Astrocyte (in vitro differentiated cells and primary cell): ENCODE measurements around the gene ZBP1. TPM values are rescaled to one million over a fixed set of nuclear protein-coding genes. Genes with fewer than 3 reads are reported as not detected.

Experiments
- DNase-seq: peaks from one replicate; pipeline ENCODE4 v3.0.0-alpha.2; 2010; ENCODE audit warnings: low read depth
- FAIRE-seq: peaks from 2 replicates; lab custom pipeline; 2011; peaks lifted over from hg19 to GRCh38; lab: Jason Lieb, UNC
- H2AFZ ChIP-seq: 2 replicates; pipeline ENCODE4 v1.6.0; 2012; ENCODE audit warnings: low read depth, low read length, inconsistent platforms
- H3K27ac ChIP-seq: 2 replicates; pipeline ENCODE4 v1.5.1; 2011; ENCODE audit warnings: low read depth, low read length, inconsistent platforms
- H3K27me3 ChIP-seq: 2 replicates; pipeline ENCODE4 v1.6.0; 2011; ENCODE audit warnings: low read length, inconsistent platforms; ENCODE audit not compliant: insufficient read depth
- H3K36me3 ChIP-seq: 2 replicates; pipeline ENCODE4 v1.5.1; 2011; ENCODE audit warnings: low read length, inconsistent platforms; ENCODE audit not compliant: insufficient read depth
- H3K4me1 ChIP-seq: 2 replicates; pipeline ENCODE4 v1.5.1; 2011; ENCODE audit warnings: low read length, inconsistent platforms; ENCODE audit not compliant: insufficient read depth
- H3K4me2 ChIP-seq: 2 replicates; pipeline ENCODE4 v1.6.0; 2012; ENCODE audit warnings: low read length, inconsistent platforms
- H3K4me3 ChIP-seq: 2 replicates; pipeline ENCODE4 v1.5.1; 2011; ENCODE audit warnings: low read depth, mild to moderate bottlenecking, low read length, inconsistent platforms; ENCODE audit not compliant: insufficient read depth
- H3K79me2 ChIP-seq: 2 replicates; pipeline ENCODE4 v1.6.0; 2012; ENCODE audit warnings: mild to moderate bottlenecking, low read length, inconsistent platforms; ENCODE audit not compliant: insufficient read depth
- H3K9ac ChIP-seq: 2 replicates; pipeline ENCODE4 v1.6.0; 2012; ENCODE audit warnings: mild to moderate bottlenecking, low read length, inconsistent platforms
- H3K9me3 ChIP-seq: 2 replicates; pipeline ENCODE4 v1.5.1; 2012; ENCODE audit warnings: low read depth, mild to moderate bottlenecking, low read length, inconsistent platforms; ENCODE audit not compliant: insufficient read depth
- H4K20me1 ChIP-seq: 2 replicates; pipeline ENCODE4 v1.6.0; 2012; ENCODE audit warnings: low read length, inconsistent platforms; ENCODE audit not compliant: insufficient read depth
- H3K27ac Mint-ChIP-seq: one replicate; pipeline ENCODE4 v1.8.0; 2021; ENCODE audit warnings: mild to moderate bottlenecking, mixed read lengths; ENCODE audit not compliant: unreplicated experiment
- H3K27me3 Mint-ChIP-seq: one replicate; pipeline ENCODE4 v1.8.0; 2021; ENCODE audit warnings: low read depth, mixed read lengths; ENCODE audit not compliant: unreplicated experiment
- H3K36me3 Mint-ChIP-seq: one replicate; pipeline ENCODE4 v1.8.0; 2021; ENCODE audit warnings: low read depth, mixed read lengths; ENCODE audit not compliant: unreplicated experiment
- H3K4me1 Mint-ChIP-seq: one replicate; pipeline ENCODE4 v1.8.0; 2021; ENCODE audit warnings: low read depth, mixed read lengths; ENCODE audit not compliant: unreplicated experiment
- H3K4me3 Mint-ChIP-seq: one replicate; pipeline ENCODE4 v1.8.0; 2021; ENCODE audit warnings: mild to moderate bottlenecking, moderate library complexity, mixed read lengths; ENCODE audit not compliant: unreplicated experiment
- H3K9me3 Mint-ChIP-seq: one replicate; pipeline ENCODE4 v1.8.0; 2021; ENCODE audit warnings: mild to moderate bottlenecking, mixed read lengths; ENCODE audit not compliant: unreplicated experiment
- EZH2 ChIP-seq: IDR thresholded peaks from 2 replicates; pipeline ENCODE4 v1.6.1; 2012; ENCODE audit warnings: mild to moderate bottlenecking, low read length, inconsistent platforms; ENCODE audit not compliant: insufficient read depth
- total RNA-seq: library from RNA; stranded (reverse); gene quantifications from 2 replicates; pipeline ENCODE4 v1.2.1, GENCODE V29; 2021
- TF ChIP-seq, protein P1 (sequence below): IDR thresholded peaks from 2 replicates; pipeline ENCODE4 v1.5.1; 2011; ENCODE audit warnings: low read depth, mild to moderate bottlenecking, inconsistent platforms, low read length, moderate library complexity; ENCODE audit not compliant: insufficient read depth

The ZBP1 gene
- total RNA-seq, 1 donor from 2014 or later = not detected

DNA sequence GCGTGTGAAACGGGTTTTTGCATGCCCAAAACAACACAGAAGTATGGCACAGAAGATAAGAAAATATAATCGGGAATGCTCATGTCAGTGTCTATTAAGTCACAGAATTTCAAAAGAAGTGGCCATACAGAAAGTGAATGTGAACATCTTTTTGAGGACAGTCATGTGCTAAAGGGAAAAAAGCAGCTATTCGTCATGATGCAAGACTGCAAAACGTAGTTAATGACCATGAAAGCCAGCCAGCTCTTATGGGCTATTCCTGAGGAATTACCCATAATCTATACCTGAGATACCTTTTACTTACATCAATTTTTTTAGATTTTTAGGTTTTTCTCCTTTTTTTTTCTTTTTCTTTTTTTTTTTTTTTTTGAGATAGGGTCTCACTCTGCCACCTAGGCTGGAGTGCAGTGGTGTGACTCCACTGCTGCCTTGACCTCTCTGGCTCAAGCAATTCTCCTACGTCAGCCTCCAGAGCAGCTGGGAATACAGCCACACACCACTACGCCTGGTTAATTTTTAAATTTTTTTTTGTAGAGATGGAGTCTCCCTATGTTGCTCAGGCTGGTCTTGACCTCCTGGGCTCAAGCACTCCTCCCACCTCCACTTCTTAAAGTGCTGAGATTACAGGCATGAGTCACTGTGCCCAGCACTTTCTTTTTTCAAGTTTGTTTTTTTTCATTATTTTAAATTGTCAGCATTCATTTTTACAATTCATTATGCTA, 18.1 kb upstream of the ZBP1 start:
- H3K4me1 Mint-ChIP-seq = no peaks in the 10 kb centered on the region
- no peaks in the 10 kb centered on the region for H3K9me3 ChIP-seq
- no peaks in the 10 kb centered on the region for H4K20me1 ChIP-seq
- TF ChIP-seq, protein P1, sequence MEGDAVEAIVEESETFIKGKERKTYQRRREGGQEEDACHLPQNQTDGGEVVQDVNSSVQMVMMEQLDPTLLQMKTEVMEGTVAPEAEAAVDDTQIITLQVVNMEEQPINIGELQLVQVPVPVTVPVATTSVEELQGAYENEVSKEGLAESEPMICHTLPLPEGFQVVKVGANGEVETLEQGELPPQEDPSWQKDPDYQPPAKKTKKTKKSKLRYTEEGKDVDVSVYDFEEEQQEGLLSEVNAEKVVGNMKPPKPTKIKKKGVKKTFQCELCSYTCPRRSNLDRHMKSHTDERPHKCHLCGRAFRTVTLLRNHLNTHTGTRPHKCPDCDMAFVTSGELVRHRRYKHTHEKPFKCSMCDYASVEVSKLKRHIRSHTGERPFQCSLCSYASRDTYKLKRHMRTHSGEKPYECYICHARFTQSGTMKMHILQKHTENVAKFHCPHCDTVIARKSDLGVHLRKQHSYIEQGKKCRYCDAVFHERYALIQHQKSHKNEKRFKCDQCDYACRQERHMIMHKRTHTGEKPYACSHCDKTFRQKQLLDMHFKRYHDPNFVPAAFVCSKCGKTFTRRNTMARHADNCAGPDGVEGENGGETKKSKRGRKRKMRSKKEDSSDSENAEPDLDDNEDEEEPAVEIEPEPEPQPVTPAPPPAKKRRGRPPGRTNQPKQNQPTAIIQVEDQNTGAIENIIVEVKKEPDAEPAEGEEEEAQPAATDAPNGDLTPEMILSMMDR = no peak
- TF ChIP-seq EZH2 = no peak
- no peak overlapping the region for H3K4me3 Mint-ChIP-seq
- H2AFZ ChIP-seq = no peak overlapping the region
- no peaks in the 10 kb centered on the region for H3K36me3 Mint-ChIP-seq
- H3K79me2 ChIP-seq = no peaks in the 10 kb centered on the region
- no peaks in the 10 kb centered on the region for H3K4me1 ChIP-seq
- no peak overlapping the region for H3K27ac ChIP-seq
- no peak overlapping the region for H3K4me3 ChIP-seq
- no peak overlapping the region for H3K27ac Mint-ChIP-seq
- peaks cover 4% of the 10 kb centered on the region for H3K9me3 Mint-ChIP-seq
- H3K27me3 Mint-ChIP-seq = peaks cover 4% of the 10 kb centered on the region
- DNase-seq = peak; percentile 41
- no peaks in the 10 kb centered on the region for H3K36me3 ChIP-seq
- H3K9ac ChIP-seq = no peak overlapping the region
- no peak for FAIRE-seq
- no peaks in the 10 kb centered on the region for H3K27me3 ChIP-seq
- H3K4me2 ChIP-seq = no peak overlapping the region

DNA sequence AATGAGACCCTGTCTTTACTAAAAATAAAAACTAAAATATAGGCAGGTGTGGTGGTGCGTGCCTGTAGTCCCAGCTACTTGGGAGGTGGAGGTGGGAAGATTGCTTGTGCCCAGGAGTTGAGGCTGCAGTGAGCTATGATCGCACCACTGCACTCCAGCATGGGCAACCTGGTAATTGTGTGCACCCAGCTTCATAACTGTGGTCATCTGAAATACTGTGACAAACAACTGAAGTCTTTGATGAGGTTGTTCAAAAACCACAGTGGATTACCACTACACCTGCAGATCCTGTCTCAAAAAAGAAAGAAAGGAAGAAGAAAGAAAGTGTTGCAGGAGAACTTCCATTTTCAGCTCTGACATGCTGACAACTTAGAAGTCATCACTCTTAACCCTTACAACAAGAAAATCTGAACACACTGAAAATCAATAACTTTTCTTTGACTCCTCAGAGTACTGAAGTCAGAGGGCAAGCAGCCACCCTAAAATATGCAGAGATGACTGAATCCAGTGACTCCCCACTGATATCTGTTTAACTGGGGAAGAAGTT, 13.8 kb upstream of the ZBP1 start:
- Histone ChIP-seq H3K36me3 (no peaks in the 10 kb centered on the region), H4K20me1 (no peaks in the 10 kb centered on the region), H3K79me2 (no peaks in the 10 kb centered on the region), H2AFZ (no peak overlapping the region), H3K27ac (no peak overlapping the region), H3K4me3 (no peak overlapping the region), H3K4me2 (no peak overlapping the region), H3K4me1 (no peaks in the 10 kb centered on the region), H3K9ac (no peak overlapping the region), H3K27me3 (no peaks in the 10 kb centered on the region), H3K9me3 (no peaks in the 10 kb centered on the region)
- Mint-ChIP-seq H3K9me3 (peaks cover 10% of the 10 kb centered on the region), H3K27ac (no peak overlapping the region), H3K4me3 (no peak overlapping the region), H3K36me3 (peaks cover 3% of the 10 kb centered on the region), H3K4me1 (no peaks in the 10 kb centered on the region), H3K27me3 (peaks cover 19% of the 10 kb centered on the region)
- TF ChIP-seq, protein P1 = no peak
- no peak for TF ChIP-seq EZH2
- FAIRE-seq (no peak), DNase-seq (no peak)

DNA sequence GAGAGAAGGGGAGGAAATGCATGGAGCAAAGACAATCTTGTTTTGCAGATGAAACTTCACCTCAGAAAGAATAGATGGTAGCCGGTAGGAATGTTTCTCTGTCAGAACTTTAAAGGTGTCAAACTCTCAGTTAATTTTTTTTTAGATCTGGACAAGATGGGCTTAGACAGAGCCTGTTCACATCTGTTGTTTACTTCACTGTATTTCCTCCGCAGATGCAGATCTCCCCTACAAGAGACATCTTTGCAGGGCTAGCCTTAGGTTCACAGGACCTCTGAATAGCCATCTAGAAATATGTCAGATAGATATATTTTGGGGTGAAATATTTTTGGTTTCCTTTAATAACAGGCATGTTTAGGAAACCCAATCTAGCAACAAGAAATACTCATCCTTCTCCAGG, 12.1 kb upstream of the ZBP1 start:
- H3K4me3 Mint-ChIP-seq = no peak overlapping the region
- H3K27me3 ChIP-seq = no peaks in the 10 kb centered on the region
- H2AFZ ChIP-seq = no peak overlapping the region
- H3K27me3 Mint-ChIP-seq = peaks cover 19% of the 10 kb centered on the region
- H3K79me2 ChIP-seq = no peaks in the 10 kb centered on the region
- H3K36me3 ChIP-seq = no peaks in the 10 kb centered on the region
- H3K4me3 ChIP-seq = no peak overlapping the region
- no peaks in the 10 kb centered on the region for H3K9me3 ChIP-seq
- H3K9ac ChIP-seq = no peak overlapping the region
- H3K36me3 Mint-ChIP-seq = peaks cover 3% of the 10 kb centered on the region
- FAIRE-seq (no peak), DNase-seq (no peak)
- TF ChIP-seq, protein P1 = no peak
- no peak for TF ChIP-seq EZH2
- peaks cover 10% of the 10 kb centered on the region for H3K9me3 Mint-ChIP-seq
- H3K4me1 ChIP-seq = peaks cover 3% of the 10 kb centered on the region
- H3K4me2 ChIP-seq = no peak overlapping the region
- no peak overlapping the region for H3K27ac Mint-ChIP-seq
- H3K4me1 Mint-ChIP-seq = peaks cover 6% of the 10 kb centered on the region
- H4K20me1 ChIP-seq = no peaks in the 10 kb centered on the region
- no peak overlapping the region for H3K27ac ChIP-seq
